Measurements from ENCODE around the gene ASB6.

The ASB6 gene

GRCh38 chr9:129629251-129629820 is 12.6 kb downstream of the ASB6 start:
- no peak for DNase-seq (ENCODE audit: low read depth in 2 of 2)
- no peak overlapping the region for H3K4me3 ChIP-seq (replicated peaks in 1 of 2; ENCODE audit: low read depth in 2 of 2, low read length in 2 of 2)
- TF ChIP-seq CTCF (IDR thresholded peaks at IDR 0.05; ENCODE audit: low read depth, low read length), result no peak

- no peak overlapping the region for H3K4me3 ChIP-seq (replicated peaks in 1 of 2; ENCODE audit: low read depth in 2 of 2, low read length in 2 of 2)
- no peak for TF ChIP-seq CTCF (IDR thresholded peaks at IDR 0.05; ENCODE audit: low read depth, low read length)
- no peak for DNase-seq (ENCODE audit: low read depth in 2 of 2)
Measured at GRCh38 chr9:129628709-129629108, 13.2 kb downstream of the ASB6 start.

- H3K4me3 ChIP-seq (replicated peaks in 1 of 2; ENCODE audit: low read depth in 2 of 2, low read length in 2 of 2), result peak overlapping the region; percentile 85 to 89
- TF ChIP-seq CTCF (IDR thresholded peaks at IDR 0.05; ENCODE audit: low read depth, low read length), result no peak
- peak in 1 of 2 donors; percentile 45 for DNase-seq (ENCODE audit: low read depth in 2 of 2)
Measured at GRCh38 chr9:129627556-129628440, 14.2 kb downstream of the ASB6 start.

- peak; percentile 78 to 80 for DNase-seq (ENCODE audit: low read depth in 2 of 2)
- no peak for TF ChIP-seq CTCF (IDR thresholded peaks at IDR 0.05; ENCODE audit: low read depth, low read length)
- H3K4me3 ChIP-seq (replicated peaks in 1 of 2; ENCODE audit: low read depth in 2 of 2, low read length in 2 of 2), result peak overlapping the region; percentile 85 to 89
Measured at GRCh38 chr9:129626625-129627284, 15.2 kb downstream of the ASB6 start.

GRCh38 chr9:129626079-129626624 is 15.8 kb downstream of the ASB6 start, which contains the start of gene NTMT1:
NTMT1 (plus strand) TSS chr9:129626163; CDS start chr9:129632704, 6,541 bp downstream.
- H3K4me3 ChIP-seq (replicated peaks in 1 of 2; ENCODE audit: low read depth in 2 of 2, low read length in 2 of 2), result peak within 1 kb of the TSS; percentile 85 to 89
- DNase-seq (ENCODE audit: low read depth in 2 of 2), result peak; percentile 86
- TF ChIP-seq CTCF (IDR thresholded peaks at IDR 0.05; ENCODE audit: low read depth, low read length), result no peak

- peak; percentile 24 to 49 for DNase-seq (ENCODE audit: low read depth in 2 of 2)
- H3K4me3 ChIP-seq (replicated peaks in 1 of 2; ENCODE audit: low read depth in 2 of 2, low read length in 2 of 2), result no peak overlapping the region
- TF ChIP-seq CTCF (IDR thresholded peaks at IDR 0.05; ENCODE audit: low read depth, low read length), result no peak
Measured at GRCh38 chr9:129624947-129625346, 17.0 kb downstream of the ASB6 start.
